SK-N-SH (cell line): Measurements from ENCODE around the gene CFAP74. TPM values are rescaled to one million over a fixed set of nuclear protein-coding genes. Genes with fewer than 3 reads are reported as not detected.

Source experiments
- CTCF ChIA-PET: fragments of 300-600, 350-600 bp; formaldehyde crosslinking; extraction: SDS; loops from one replicate; lab custom pipeline; 2021; lab: Yijun Ruan, JAX
- POLR2A ChIA-PET: fragments of 350-600 bp; sonication (Branson Sonifier 250); formaldehyde crosslinking; extraction: SDS; loops from one replicate; lab custom pipeline; 2020; ENCODE audit warnings: antibody characterized with exemption, inconsistent platforms; lab: Yijun Ruan, JAX
- DNase-seq: peaks from one replicate; pipeline ENCODE4 v3.0.0; 2012
- H2AFZ ChIP-seq: fragments of 200-600 bp; sonication (generic); 2 replicates; pipeline ENCODE4 v1.8.1; 2016; ENCODE audit warnings: antibody characterized with exemption, mild to moderate bottlenecking, low read depth
- H3F3A ChIP-seq: fragments of 200-600 bp; sonication (generic); replicated peaks from 2 replicates; pipeline ENCODE3; 2016; ENCODE audit warnings: antibody characterized with exemption, mild to moderate bottlenecking; ENCODE audit not compliant: insufficient read depth
- H3K27ac ChIP-seq, 2 experiments: fragments of 200-500 bp in 1 of 2; fragments of 200-600 bp in 1 of 2; sonication (Bioruptor generic) in 1 of 2; sonication (generic), shearing (Covaris generic) in 1 of 2; 2 replicates each; pipeline versions ENCODE4 v1.5.1 to v1.6.1; 2014 to 2016; ENCODE audit warnings: low read depth in 2 of 2, inconsistent platforms in 1 of 2, low read length in 1 of 2, mild to moderate bottlenecking in 1 of 2, mixed read lengths in 1 of 2
- H3K27me3 ChIP-seq: fragments of 200-600 bp; sonication (generic), shearing (Covaris generic); 2 replicates; pipeline ENCODE4 v1.6.1; 2016; ENCODE audit warnings: mixed run types; ENCODE audit not compliant: insufficient read depth
- H3K36me3 ChIP-seq, 2 experiments: fragments of 200-500 bp in 1 of 2; fragments of 200-600 bp in 1 of 2; sonication (Bioruptor generic) in 1 of 2; sonication (generic) in 1 of 2; replicated peaks in 1 of 2; 2 replicates each; pipeline versions ENCODE3 to v1.5.1; 2014 to 2016; ENCODE audit warnings: low read length in 1 of 2, mild to moderate bottlenecking in 1 of 2; ENCODE audit not compliant: insufficient read depth in 2 of 2, control insufficient read depth in 1 of 2
- H3K4me1 ChIP-seq, 2 experiments: fragments of 200-500 bp in 1 of 2; fragments of 200-600 bp in 1 of 2; sonication (Bioruptor generic) in 1 of 2; sonication (generic), shearing (Covaris generic) in 1 of 2; 2 replicates each; pipeline versions ENCODE4 v1.5.1 to v1.6.1; 2014 to 2016; ENCODE audit warnings: low read depth in 1 of 2, low read length in 1 of 2, mixed run types in 1 of 2; ENCODE audit not compliant: insufficient read depth in 2 of 2, control insufficient read depth in 1 of 2
- H3K4me2 ChIP-seq: fragments of 200-600 bp; sonication (generic), shearing (Covaris generic); 2 replicates; pipeline ENCODE4 v1.6.1; 2017; ENCODE audit warnings: mixed run types
- H3K4me3 ChIP-seq, 2 experiments: fragments of 200-500 bp in 1 of 2; fragments of 200-600 bp in 1 of 2; sonication (Bioruptor generic) in 1 of 2; sonication (generic), shearing (Covaris generic) in 1 of 2; 2 replicates each; pipeline versions ENCODE4 v1.5.1 to v1.8.1; 2014 to 2016; ENCODE audit warnings: low read depth in 2 of 2, inconsistent platforms in 1 of 2, low read length in 1 of 2, mild to moderate bottlenecking in 1 of 2, mixed read lengths in 1 of 2, moderate library complexity in 1 of 2
- H3K79me2 ChIP-seq: fragments of 200-600 bp; sonication (generic); 2 replicates; pipeline ENCODE4 v1.8.1; 2017; ENCODE audit warnings: mild to moderate bottlenecking; ENCODE audit not compliant: insufficient read depth
- H3K9ac ChIP-seq: fragments of 200-600 bp; sonication (generic); 2 replicates; pipeline ENCODE4 v1.6.1; 2017; ENCODE audit warnings: mixed run types
- H3K9me2 ChIP-seq: fragments of 200-600 bp; sonication (generic); 2 replicates; pipeline ENCODE4 v1.6.1; 2017; ENCODE audit warnings: mixed run types
- H3K9me3 ChIP-seq: fragments of 200-600 bp; sonication (generic); 2 replicates; pipeline ENCODE4 v1.6.1; 2017; ENCODE audit warnings: mixed run types, mild to moderate bottlenecking, moderate library complexity
- H4K20me1 ChIP-seq: fragments of 200-600 bp; sonication (generic); 2 replicates; pipeline ENCODE4 v1.6.1; 2017; ENCODE audit warnings: mild to moderate bottlenecking, mixed run types; ENCODE audit not compliant: insufficient read depth
- EP300 ChIP-seq, 2 experiments: IDR thresholded peaks; 2 replicates each; pipeline versions ENCODE4 v1.4.0 to v1.6.1; 2012; ENCODE audit warnings: borderline replicate concordance in 1 of 2, low read depth in 1 of 2, low read length in 1 of 2
- EZH2phosphoT487 ChIP-seq: fragments of 200-600 bp; sonication (generic); IDR thresholded peaks from 2 replicates; pipeline ENCODE4 v1.6.1; 2017; ENCODE audit warnings: low read depth, mixed run types, mild to moderate bottlenecking, antibody characterized with exemption, moderate library complexity, borderline replicate concordance
- FOSL2 ChIP-seq: IDR thresholded peaks from 2 replicates; pipeline ENCODE4 v1.4.0; 2012; ENCODE audit warnings: low read depth, mild to moderate bottlenecking, moderate library complexity, borderline replicate concordance
- FOXJ3 ChIP-seq: sonication (generic); formaldehyde crosslinking; IDR thresholded peaks from 2 replicates; pipeline ENCODE4 v1.5.1; 2020; ENCODE audit warnings: mild to moderate bottlenecking, missing genetic modification reagents
- FOXM1 ChIP-seq: IDR thresholded peaks from 2 replicates; pipeline ENCODE4 v1.4.0; 2012; ENCODE audit warnings: low read depth, mild to moderate bottlenecking
- JUND ChIP-seq: IDR thresholded peaks from 2 replicates; pipeline ENCODE4 v1.4.0; 2012
- MXI1 ChIP-seq: IDR thresholded peaks from 2 replicates; pipeline ENCODE4 v1.6.1; 2012; ENCODE audit warnings: mild to moderate bottlenecking, low read depth, low read length, improper control_type of control experiment
- NFIC ChIP-seq: IDR thresholded peaks from 2 replicates; pipeline ENCODE4 v1.4.0; 2012; ENCODE audit warnings: borderline replicate concordance
- POLR2AphosphoS5 ChIP-seq: IDR thresholded peaks from 2 replicates; pipeline ENCODE4 v1.6.1; 2012; ENCODE audit warnings: low read depth, low read length
- RCOR1 ChIP-seq: fragments of 150-350 bp; IDR thresholded peaks from 2 replicates; pipeline ENCODE4 v1.6.1; 2017; ENCODE audit warnings: antibody characterized with exemption, low read length
- TAF1 ChIP-seq: IDR thresholded peaks from 2 replicates; pipeline ENCODE4 v1.6.1; 2012; ENCODE audit warnings: low read depth, mild to moderate bottlenecking, low read length, moderate library complexity, borderline replicate concordance
- YY1 ChIP-seq: IDR thresholded peaks from 2 replicates; pipeline ENCODE4 v1.4.0; 2012; ENCODE audit warnings: low read depth, mild to moderate bottlenecking
- WGBS: methylation state at CpG from one replicate; pipeline ENCODE4 v1.1.6; 2017; ENCODE audit warnings: low lambda C conversion rate; 5-methylcytosine and 5-hydroxymethylcytosine counted together
- polyA plus RNA-seq, 3 experiments: library from polyadenylated mRNA; depleted of rRNA; stranded (reverse); fragments of >200 nt; gene quantifications; 2 replicates each; pipeline ENCODE4 v1.2.3, GENCODE V29; 2012
- TF ChIP-seq, protein P1 (sequence below): fragments of 150-350 bp; IDR thresholded peaks from 2 replicates; pipeline ENCODE4 v1.6.1; 2016; ENCODE audit warnings: mild to moderate bottlenecking, low read depth, low read length
- TF ChIP-seq, protein P2 (sequence below): IDR thresholded peaks from 2 replicates; pipeline ENCODE4 v1.6.1; 2012; ENCODE audit warnings: mild to moderate bottlenecking, low read depth, low read length, moderate library complexity
- TF ChIP-seq, protein P3 (sequence below): fragments of 150-350 bp; IDR thresholded peaks from 2 replicates; pipeline ENCODE4 v1.6.1; 2017; ENCODE audit warnings: antibody characterized with exemption, low read length, low read depth, borderline replicate concordance

CFAP74 gene
- polyA plus RNA-seq, 1 of the 3 experiments (the other 2 are of a cell fraction), result not detected

DNA sequence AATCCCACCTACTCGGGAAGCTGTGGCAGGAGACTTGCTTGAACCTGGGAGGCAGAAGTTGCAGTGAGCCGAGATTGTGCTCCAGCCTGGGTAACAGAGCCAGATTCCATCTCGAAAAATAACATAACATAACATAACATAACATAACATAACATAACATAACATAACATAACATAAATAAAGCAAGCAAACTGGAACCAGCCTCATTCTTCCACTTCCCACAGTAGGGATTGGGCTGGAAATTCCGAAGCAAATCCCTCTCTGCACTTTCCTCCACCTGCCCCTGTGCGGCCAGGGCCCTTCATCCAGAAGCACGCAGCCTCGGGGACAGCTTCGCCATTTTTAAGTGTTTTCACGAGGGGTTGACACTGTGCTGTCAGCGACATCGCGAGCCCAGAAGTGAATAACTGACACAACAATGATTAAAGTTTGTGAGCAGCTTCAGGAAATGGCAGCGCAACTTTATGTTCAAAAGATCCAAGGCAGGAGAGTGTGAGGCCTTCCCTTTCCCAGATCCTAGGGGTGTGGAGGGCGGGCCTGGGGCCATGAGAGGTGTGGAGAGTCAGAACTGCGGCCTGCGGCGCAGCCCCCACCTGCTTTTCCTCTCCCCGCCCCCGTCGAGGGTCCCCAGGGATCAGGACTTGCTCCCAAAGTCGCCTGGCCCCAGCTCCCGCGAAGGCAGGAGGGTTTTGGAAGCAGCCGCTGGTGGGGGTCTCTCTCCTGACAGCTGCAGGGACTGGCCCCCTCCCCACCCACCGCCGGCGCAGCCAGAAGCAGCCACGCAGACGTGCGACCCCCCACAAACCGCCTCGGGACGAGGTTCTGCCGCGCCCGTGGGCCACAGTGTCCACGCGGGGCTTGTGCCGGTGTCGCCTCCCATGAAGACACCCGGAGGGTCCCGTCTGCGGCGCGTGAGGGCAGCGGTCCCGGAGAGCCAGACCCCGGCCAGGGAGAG, 14.9 kb upstream of the CFAP74 start:
- Histone ChIP-seq H3K4me3 (no peak overlapping the region; a peak in 1 of 4 replicates), H3K79me2 (no peaks in the 10 kb centered on the region), H3K36me3 (no peaks in the 10 kb centered on the region), H3F3A (no peaks in the 10 kb centered on the region), H3K4me2 (no peak overlapping the region), H3K4me1 (no peaks in the 10 kb centered on the region; a peak in 1 of 4 replicates), H3K27me3 (peaks cover 12% of the 10 kb centered on the region; the same call in 1 of the 2 replicates), H2AFZ (no peak overlapping the region), H3K27ac (no peak overlapping the region), H3K9me3 (no peaks in the 10 kb centered on the region), H3K9me2 (no peaks in the 10 kb centered on the region), H3K9ac (no peak overlapping the region), H4K20me1 (no peaks in the 10 kb centered on the region)
- 48% methylated on average over 30 of the region's 48 CpGs for WGBS
- no peak for DNase-seq
- CTCF ChIA-PET, result interaction anchor here (0.7 to 7.1 kb wide), 8 partner anchors 12 to 112 kb away, joined by 3 to 63 read pairs (median 4); no protein-coding TSS in a partner anchor
- no peak for TF ChIP-seq EP300 (IDR thresholded peaks at IDR 0.05; ENCODE audit: borderline replicate concordance in 1 of 2, low read depth in 1 of 2, low read length in 1 of 2)
- TF ChIP-seq, protein P1, sequence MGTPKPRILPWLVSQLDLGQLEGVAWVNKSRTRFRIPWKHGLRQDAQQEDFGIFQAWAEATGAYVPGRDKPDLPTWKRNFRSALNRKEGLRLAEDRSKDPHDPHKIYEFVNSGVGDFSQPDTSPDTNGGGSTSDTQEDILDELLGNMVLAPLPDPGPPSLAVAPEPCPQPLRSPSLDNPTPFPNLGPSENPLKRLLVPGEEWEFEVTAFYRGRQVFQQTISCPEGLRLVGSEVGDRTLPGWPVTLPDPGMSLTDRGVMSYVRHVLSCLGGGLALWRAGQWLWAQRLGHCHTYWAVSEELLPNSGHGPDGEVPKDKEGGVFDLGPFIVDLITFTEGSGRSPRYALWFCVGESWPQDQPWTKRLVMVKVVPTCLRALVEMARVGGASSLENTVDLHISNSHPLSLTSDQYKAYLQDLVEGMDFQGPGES, result no peak
- no peak for TF ChIP-seq FOSL2
- TF ChIP-seq TAF1, result no peak
- no peak for TF ChIP-seq FOXJ3
- no peak for TF ChIP-seq JUND
- POLR2A ChIA-PET, result interaction anchor here (1.1 to 1.2 kb wide), 2 partner anchors 13 to 14 kb away, joined by 3 to 6 read pairs; no protein-coding TSS in a partner anchor

DNA sequence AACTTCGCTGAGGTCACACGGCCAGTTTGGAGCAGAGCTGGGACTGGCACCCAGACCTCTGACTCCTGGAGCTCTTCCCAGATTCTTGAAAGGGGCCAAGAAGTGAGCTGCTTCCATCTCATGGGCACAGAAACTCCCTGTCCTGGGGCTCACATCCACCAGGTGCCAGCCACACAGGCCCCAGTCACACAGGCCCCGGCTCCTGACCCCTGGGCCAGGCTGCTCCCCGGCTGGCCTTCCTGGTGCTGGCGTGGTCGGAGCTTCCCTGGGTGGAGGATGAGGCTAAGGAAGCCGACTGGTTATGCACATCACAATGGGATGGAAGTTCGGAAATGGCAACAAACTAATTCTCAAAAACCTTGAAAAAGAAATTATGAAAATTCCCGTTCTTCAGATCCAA, 12.5 kb upstream of the CFAP74 start:
- H3K36me3 ChIP-seq, result no peaks in the 10 kb centered on the region
- H3K79me2 ChIP-seq, result no peaks in the 10 kb centered on the region
- no peak overlapping the region for H3K9ac ChIP-seq
- H3K9me3 ChIP-seq, result no peaks in the 10 kb centered on the region
- H3K27me3 ChIP-seq, result peaks cover 13% of the 10 kb centered on the region; the same call in 1 of the 2 replicates
- H3K9me2 ChIP-seq, result no peaks in the 10 kb centered on the region
- no peak overlapping the region for H2AFZ ChIP-seq
- H3K27ac ChIP-seq, result no peak overlapping the region
- POLR2A ChIA-PET, result no interaction called here
- CTCF ChIA-PET, result interaction anchor here (1.3 to 2.7 kb wide), 2 partner anchors 29 to 72 kb away, joined by 3 to 16 read pairs; no protein-coding TSS in a partner anchor
- no peaks in the 10 kb centered on the region for H3F3A ChIP-seq
- no peak for DNase-seq
- no peak overlapping the region for H3K4me3 ChIP-seq
- no peaks in the 10 kb centered on the region for H4K20me1 ChIP-seq
- WGBS, result 58% methylated on average over 7 of the region's 9 CpGs
- no peak overlapping the region for H3K4me2 ChIP-seq
- H3K4me1 ChIP-seq, result no peaks in the 10 kb centered on the region; a peak in 1 of 4 replicates
- TF ChIP-seq EP300 (IDR thresholded peaks at IDR 0.05; ENCODE audit: borderline replicate concordance in 1 of 2, low read depth in 1 of 2, low read length in 1 of 2) (no peak), FOSL2 (no peak), TAF1 (no peak), POLR2AphosphoS5 (no peak), FOXM1 (no peak), YY1 (no peak), FOXJ3 (no peak), MXI1 (no peak), RCOR1 (no peak), NFIC (no peak), EZH2phosphoT487 (no peak)
- TF ChIP-seq, protein P1, result no peak
- TF ChIP-seq, protein P2, sequence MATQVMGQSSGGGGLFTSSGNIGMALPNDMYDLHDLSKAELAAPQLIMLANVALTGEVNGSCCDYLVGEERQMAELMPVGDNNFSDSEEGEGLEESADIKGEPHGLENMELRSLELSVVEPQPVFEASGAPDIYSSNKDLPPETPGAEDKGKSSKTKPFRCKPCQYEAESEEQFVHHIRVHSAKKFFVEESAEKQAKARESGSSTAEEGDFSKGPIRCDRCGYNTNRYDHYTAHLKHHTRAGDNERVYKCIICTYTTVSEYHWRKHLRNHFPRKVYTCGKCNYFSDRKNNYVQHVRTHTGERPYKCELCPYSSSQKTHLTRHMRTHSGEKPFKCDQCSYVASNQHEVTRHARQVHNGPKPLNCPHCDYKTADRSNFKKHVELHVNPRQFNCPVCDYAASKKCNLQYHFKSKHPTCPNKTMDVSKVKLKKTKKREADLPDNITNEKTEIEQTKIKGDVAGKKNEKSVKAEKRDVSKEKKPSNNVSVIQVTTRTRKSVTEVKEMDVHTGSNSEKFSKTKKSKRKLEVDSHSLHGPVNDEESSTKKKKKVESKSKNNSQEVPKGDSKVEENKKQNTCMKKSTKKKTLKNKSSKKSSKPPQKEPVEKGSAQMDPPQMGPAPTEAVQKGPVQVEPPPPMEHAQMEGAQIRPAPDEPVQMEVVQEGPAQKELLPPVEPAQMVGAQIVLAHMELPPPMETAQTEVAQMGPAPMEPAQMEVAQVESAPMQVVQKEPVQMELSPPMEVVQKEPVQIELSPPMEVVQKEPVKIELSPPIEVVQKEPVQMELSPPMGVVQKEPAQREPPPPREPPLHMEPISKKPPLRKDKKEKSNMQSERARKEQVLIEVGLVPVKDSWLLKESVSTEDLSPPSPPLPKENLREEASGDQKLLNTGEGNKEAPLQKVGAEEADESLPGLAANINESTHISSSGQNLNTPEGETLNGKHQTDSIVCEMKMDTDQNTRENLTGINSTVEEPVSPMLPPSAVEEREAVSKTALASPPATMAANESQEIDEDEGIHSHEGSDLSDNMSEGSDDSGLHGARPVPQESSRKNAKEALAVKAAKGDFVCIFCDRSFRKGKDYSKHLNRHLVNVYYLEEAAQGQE, result no peak
- TF ChIP-seq, protein P3, sequence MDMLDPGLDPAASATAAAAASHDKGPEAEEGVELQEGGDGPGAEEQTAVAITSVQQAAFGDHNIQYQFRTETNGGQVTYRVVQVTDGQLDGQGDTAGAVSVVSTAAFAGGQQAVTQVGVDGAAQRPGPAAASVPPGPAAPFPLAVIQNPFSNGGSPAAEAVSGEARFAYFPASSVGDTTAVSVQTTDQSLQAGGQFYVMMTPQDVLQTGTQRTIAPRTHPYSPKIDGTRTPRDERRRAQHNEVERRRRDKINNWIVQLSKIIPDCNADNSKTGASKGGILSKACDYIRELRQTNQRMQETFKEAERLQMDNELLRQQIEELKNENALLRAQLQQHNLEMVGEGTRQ, result no peak
